ENCODE measurements around the gene AUTS2.
"Not testable (repeated sequence)": the region's sequence is repeated elsewhere in the genome, so short reads cannot be mapped to it uniquely, and the experiment has no call there.

Gene AUTS2

GRCh38 chr7:70799841-70800405 is 1201.6 kb downstream of the AUTS2 start:
- no peak overlapping the region for H3K4me3 Mint-ChIP-seq
- H3K27me3 Mint-ChIP-seq (ENCODE audit: low read depth, poor library complexity), result peaks cover 4% of the 10 kb centered on the region
- no peak for DNase-seq
- peaks cover 37% of the 10 kb centered on the region for H3K36me3 Mint-ChIP-seq (ENCODE audit: low read depth)
- no peak overlapping the region for H3K27ac Mint-ChIP-seq
- peaks cover 23% of the 10 kb centered on the region for H3K4me1 Mint-ChIP-seq
- peaks cover 36% of the 10 kb centered on the region for H3K9me3 Mint-ChIP-seq
- TF ChIP-seq CTCF (IDR thresholded peaks at IDR 0.05), result no peak

GRCh38 chr7:70805360-70805759 is 1207.1 kb downstream of the AUTS2 start:
- H3K4me1 Mint-ChIP-seq, result peaks cover 8% of the 10 kb centered on the region
- peaks cover 17% of the 10 kb centered on the region for H3K36me3 Mint-ChIP-seq (ENCODE audit: low read depth)
- no peak for TF ChIP-seq CTCF (IDR thresholded peaks at IDR 0.05)
- DNase-seq, result no peak
- H3K9me3 Mint-ChIP-seq, result peaks cover 28% of the 10 kb centered on the region
- H3K27ac Mint-ChIP-seq, result no peak overlapping the region
- peaks cover 6% of the 10 kb centered on the region for H3K27me3 Mint-ChIP-seq (ENCODE audit: low read depth, poor library complexity)
- no peak overlapping the region for H3K4me3 Mint-ChIP-seq

GRCh38 chr7:70807650-70808049 is 1209.4 kb downstream of the AUTS2 start:
- H3K27ac Mint-ChIP-seq, result no peak overlapping the region
- H3K9me3 Mint-ChIP-seq, result peaks cover 15% of the 10 kb centered on the region
- TF ChIP-seq CTCF (IDR thresholded peaks at IDR 0.05), result no peak
- no peak for DNase-seq
- H3K27me3 Mint-ChIP-seq (ENCODE audit: low read depth, poor library complexity), result peaks cover 3% of the 10 kb centered on the region
- peaks cover 6% of the 10 kb centered on the region for H3K36me3 Mint-ChIP-seq (ENCODE audit: low read depth)
- no peak overlapping the region for H3K4me3 Mint-ChIP-seq
- peaks cover 8% of the 10 kb centered on the region for H3K4me1 Mint-ChIP-seq

- H3K36me3 Mint-ChIP-seq (ENCODE audit: low read depth), result no peaks in the 10 kb centered on the region
- H3K9me3 Mint-ChIP-seq, result peaks cover 4% of the 10 kb centered on the region
- H3K27me3 Mint-ChIP-seq (ENCODE audit: low read depth, poor library complexity), result peaks cover 3% of the 10 kb centered on the region
- peak overlapping the region; percentile 81 for H3K27ac Mint-ChIP-seq
- DNase-seq, result no peak
- TF ChIP-seq CTCF (IDR thresholded peaks at IDR 0.05), result no peak
- H3K4me1 Mint-ChIP-seq, result peaks cover 8% of the 10 kb centered on the region
- no peak overlapping the region for H3K4me3 Mint-ChIP-seq
Measured at GRCh38 chr7:70808876-70809275, 1210.6 kb downstream of the AUTS2 start.

- H3K4me3 Mint-ChIP-seq, result no peak overlapping the region
- H3K27ac Mint-ChIP-seq, result no peak overlapping the region
- TF ChIP-seq CTCF (IDR thresholded peaks at IDR 0.05), result no peak
Measured at GRCh38 chr7:70810558-70811139, 1212.4 kb downstream of the AUTS2 start.

GRCh38 chr7:70812511-70812910 is 1214.2 kb downstream of the AUTS2 start:
- no peaks in the 10 kb centered on the region for H3K36me3 Mint-ChIP-seq (ENCODE audit: low read depth)
- H3K4me1 Mint-ChIP-seq, result no peaks in the 10 kb centered on the region
- no peak for DNase-seq
- no peak overlapping the region for H3K4me3 Mint-ChIP-seq
- peaks cover 5% of the 10 kb centered on the region for H3K27me3 Mint-ChIP-seq (ENCODE audit: low read depth, poor library complexity)
- no peak overlapping the region for H3K27ac Mint-ChIP-seq
- H3K9me3 Mint-ChIP-seq, result peaks cover 13% of the 10 kb centered on the region
- TF ChIP-seq CTCF (IDR thresholded peaks at IDR 0.05), result no peak

More at GRCh38 chr7:70810558-70811139, 1212.4 kb downstream of the AUTS2 start:
- no peaks in the 10 kb centered on the region for H3K36me3 Mint-ChIP-seq (ENCODE audit: low read depth)
- H3K27me3 Mint-ChIP-seq (ENCODE audit: low read depth, poor library complexity), result peaks cover 5% of the 10 kb centered on the region
- H3K4me1 Mint-ChIP-seq, result no peaks in the 10 kb centered on the region
- H3K9me3 Mint-ChIP-seq, result peaks cover 4% of the 10 kb centered on the region
- no peak for DNase-seq

GRCh38 chr7:70822490-70822889 is 1224.2 kb downstream of the AUTS2 start:
- H3K27me3 Mint-ChIP-seq (ENCODE audit: low read depth, poor library complexity); DNase-seq; H3K4me3 Mint-ChIP-seq; H3K27ac Mint-ChIP-seq; H3K36me3 Mint-ChIP-seq (ENCODE audit: low read depth); H3K4me1 Mint-ChIP-seq: not testable (repeated sequence)
- H3K9me3 Mint-ChIP-seq, result peaks cover 58% of the 10 kb centered on the region
